CD4-positive, alpha-beta T cell treated with Interferon alpha-2 for 1 hour (primary cell): ENCODE data around the gene SGSH.
A peak's percentile ranks its signal among the peaks of the same experiment; 100 is the strongest.
"Not testable (repeated sequence)": the region's sequence is repeated elsewhere in the genome, so short reads cannot be mapped to it uniquely, and the experiment has no call there.

Source experiments
- DNase-seq, 2 donors: peaks; one replicate each; pipeline ENCODE4 v3.0.0-alpha.2; 2020 to 2022

Gene SGSH

GRCh38 chr17:80209765-80210164 is 10.4 kb downstream of the SGSH start:
- no peak for DNase-seq

- DNase-seq = no peak
Measured at GRCh38 chr17:80208050-80208449, 12.1 kb downstream of the SGSH start.

GRCh38 chr17:80205811-80206210 is 14.3 kb downstream of the SGSH start:
- DNase-seq = no peak

- DNase-seq = no peak
Measured at GRCh38 chr17:80204626-80205468, 15.3 kb downstream of the SGSH start.

GRCh38 chr17:80203471-80203963 is 16.6 kb downstream of the SGSH start:
- DNase-seq = no peak

DNA sequence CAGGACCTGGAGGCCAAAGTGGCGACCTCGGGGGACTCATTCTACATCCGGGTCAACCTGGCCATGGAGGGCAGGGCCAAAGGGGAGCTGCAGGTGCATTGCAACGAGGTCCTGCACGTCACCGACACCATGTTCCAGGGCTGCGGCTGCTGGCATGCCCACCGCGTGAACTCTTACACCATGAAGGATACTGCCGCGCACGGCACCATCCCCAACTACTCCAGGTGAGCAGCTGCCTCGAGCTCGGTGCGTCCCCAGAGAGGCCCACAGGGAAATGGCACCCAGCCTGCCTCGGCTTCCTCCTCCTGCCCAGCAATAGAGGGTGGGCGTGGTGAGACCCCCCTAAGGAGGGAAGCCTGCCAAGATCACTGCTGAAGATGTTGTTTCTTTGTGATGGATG is 17.9 kb downstream of the SGSH start:
- no peak for DNase-seq

DNA sequence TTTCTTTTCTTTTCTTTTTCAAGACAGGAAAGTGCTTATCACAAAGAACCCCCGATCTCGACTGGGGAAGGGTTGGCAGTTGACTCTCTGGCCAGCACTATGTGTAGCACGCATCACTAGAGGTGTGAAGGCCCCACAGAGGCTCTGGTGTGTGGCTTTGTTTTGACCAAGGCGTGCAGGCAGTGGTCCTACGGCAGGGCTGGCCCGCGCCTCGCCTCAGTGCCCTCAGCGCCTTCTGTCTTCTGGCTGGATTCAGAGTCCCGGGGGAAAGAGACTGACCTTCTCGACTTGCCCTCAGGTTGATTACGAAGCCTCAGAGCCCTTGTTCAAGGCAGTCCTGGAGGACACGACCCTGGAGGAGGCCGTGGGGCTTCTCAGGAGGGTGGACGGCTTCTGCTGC is 18.7 kb downstream of the SGSH start:
- no peak for DNase-seq

DNA sequence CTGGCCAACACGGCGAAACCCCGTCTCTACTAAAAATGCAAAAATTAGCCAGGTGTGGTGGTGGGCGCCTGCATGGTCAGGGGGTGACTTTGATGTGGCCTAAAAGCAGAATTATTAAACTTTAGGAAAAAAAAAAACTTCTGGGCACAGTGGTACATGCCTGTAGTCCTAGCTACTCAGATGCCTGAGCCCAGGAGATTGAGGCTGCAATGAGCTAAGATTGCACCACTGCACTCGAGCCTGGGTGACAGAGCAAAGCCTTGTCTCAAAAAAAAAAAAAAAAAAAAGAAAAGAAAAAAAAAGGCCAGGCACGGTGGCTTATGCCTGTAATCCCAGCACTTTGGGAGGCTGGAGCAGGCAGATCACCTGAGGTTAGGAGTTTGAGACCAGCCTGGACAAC is 20.8 kb downstream of the SGSH start:
- DNase-seq = not testable (repeated sequence)

GRCh38 chr17:80198144-80198661 is 21.9 kb downstream of the SGSH start:
- no peak for DNase-seq

DNA sequence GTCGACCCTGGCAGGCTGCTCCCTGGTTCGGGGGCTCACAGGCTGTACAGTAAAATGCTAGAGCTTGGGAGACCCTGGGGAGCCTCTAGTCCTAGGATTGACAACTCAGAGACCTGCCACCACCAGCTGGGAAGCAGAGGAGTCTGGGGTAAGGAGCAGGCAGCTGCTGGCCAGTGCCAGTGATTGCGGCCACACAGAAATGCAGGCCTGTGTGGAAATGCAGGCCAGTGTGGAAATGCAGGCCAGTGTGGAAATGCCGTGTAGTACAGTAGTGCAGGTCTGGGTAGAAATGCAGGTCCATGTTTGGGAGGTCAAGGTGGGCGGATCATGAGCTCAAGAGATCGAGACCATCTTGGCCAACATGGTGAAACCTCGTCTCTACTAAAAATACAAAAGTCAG is 23.5 kb downstream of the SGSH start:
- DNase-seq = no peak

- peak; percentile 40 to 74 for DNase-seq
Measured at GRCh38 chr17:80195671-80196529, 24.2 kb downstream of the SGSH start.

DNA sequence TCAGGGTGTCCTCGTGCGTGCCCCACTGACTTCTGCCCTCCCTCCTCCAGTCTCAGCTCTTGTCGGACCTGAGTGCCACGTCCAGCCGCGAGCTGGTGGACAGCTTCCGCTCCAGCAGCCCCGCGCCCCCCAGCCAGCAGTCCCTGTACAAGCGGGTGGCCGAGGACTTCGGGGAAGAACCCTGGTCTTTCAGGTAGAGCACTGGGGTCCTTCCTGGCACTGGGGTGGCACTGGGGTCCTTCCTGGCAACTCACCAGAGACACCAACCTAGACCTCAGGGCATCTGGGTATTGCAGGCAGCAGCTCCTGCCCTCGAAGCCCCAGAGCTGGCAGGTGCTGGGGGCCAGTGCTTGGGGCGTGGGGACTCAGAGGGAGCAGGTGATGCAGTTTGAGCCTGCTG is 25.0 kb downstream of the SGSH start:
- no peak for DNase-seq

GRCh38 chr17:80191865-80192661 is 28.1 kb downstream of the SGSH start:
- DNase-seq = no peak

GRCh38 chr17:80191192-80191591 is 28.9 kb downstream of the SGSH start:
- DNase-seq = no peak

GRCh38 chr17:80190716-80191115 is 29.4 kb downstream of the SGSH start:
- DNase-seq = no peak

DNA sequence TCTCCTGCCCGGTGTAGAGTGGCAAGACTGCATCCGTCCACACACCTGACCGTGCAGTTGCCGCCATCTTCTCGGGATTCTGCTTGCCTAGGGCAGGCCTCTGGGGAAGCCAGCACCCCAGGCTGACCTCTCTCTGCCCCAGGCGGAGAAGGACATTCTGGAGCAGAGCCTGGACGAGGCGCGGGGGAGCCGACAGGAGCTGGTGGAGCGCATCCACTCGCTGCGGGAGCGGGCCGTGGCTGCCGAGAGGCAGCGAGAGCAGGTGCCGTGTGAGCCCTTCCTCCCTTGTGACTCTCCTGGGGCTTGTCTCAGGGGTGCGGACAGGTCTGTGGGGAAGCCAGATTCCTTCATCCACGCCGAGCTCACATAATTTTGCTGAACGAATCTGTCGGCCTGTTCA is 30.5 kb downstream of the SGSH start:
- no peak for DNase-seq

- DNase-seq = no peak
Measured at GRCh38 chr17:80187515-80187941, 32.6 kb downstream of the SGSH start.

- no peak for DNase-seq
Measured at GRCh38 chr17:80187090-80187489, 33.0 kb downstream of the SGSH start.

DNA sequence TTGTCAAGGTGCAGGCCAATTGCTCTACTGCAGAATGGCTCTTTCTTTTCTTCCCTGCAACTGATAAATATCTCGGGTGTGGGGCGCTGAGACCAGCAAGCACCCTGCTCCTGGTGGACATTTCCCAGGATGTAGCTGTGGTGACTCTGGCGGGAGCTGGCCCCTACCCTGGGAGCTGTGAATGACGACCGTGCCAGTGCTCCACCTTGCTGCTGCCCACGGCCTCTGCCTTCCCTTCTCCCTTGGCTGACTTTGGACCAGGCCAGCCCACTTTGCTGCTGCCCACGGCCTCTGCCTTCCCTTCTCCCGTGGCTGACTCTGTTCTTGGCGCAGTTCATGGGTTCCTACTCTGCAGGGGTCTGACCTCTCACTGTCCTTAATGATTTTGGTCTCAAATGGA is 34.2 kb downstream of the SGSH start:
- DNase-seq = no peak

DNA sequence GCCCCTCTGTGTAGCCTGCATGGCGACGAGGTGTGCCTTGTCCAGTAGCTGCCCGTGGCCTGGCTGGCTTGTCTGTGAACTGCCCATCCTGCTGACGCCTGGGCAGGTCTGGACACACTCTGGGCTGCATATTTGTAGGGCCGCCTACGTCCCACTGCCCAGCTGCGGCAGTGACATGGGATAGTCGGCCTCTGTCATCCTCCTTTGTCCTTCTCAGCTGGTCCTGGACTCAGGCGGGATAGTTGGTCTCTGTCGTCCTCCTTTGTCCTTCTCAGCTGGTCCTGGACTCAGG is 35.8 kb downstream of the SGSH start:
- no peak for DNase-seq

DNA sequence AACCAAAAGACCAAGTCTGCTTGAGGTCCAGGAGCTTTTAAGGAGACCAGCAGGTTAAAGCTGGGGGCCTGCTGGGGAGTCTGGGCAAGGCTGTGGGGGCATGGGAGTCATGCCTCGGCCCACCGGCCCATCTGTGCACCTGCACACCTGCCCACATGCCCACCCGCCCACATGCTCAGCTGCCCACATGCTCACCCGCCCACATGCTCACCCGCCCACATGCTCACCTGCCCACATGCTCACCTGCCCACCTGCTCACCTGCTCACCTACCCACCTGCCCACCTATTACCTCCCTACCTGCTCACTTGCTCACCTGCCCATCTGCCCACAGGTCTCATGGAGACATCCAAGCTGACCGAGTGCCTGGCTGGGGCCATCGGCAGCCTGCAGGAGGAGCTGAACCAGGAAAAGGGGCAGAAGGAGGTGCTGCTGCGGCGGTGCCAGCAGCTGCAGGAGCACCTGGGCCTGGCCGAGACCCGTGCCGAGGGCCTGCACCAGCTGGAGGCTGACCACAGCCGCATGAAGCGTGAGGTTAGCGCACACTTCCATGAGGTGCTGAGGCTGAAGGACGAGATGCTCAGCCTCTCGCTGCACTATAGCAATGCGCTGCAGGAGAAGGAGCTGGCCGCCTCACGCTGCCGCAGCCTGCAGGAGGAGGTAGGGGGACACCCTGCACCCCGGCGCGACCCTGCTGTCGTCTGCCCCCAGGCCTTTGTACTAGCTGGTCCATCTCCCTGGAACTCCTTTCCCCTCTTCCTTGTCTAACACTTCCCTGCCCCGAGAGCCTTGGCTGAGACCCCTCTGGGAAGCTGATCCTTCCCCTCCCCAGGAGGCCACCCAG is 36.3 kb downstream of the SGSH start:
- no peak for DNase-seq

DNA sequence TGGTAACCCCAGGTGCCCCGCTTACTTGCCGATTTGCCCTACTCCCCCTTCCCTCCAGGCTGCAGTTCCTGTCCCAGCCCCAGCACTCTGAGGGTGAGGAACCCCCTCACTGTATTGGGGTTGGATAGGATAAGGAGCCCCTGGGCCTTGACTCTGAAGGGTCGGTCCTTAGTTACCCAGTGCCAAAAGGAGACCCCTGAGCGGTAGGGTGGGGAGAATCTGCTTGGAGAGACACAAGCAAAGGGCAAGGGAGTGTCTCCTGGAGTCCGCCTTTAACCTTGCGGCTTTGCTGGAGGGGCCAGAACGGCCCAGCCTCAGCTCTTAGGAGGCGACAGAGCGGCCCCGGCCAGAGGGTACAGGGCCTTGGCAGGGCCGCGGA is 37.3 kb downstream of the SGSH start:
- no peak for DNase-seq
